ENCODE data around the gene PAPOLB.

PAPOLB gene

DNA sequence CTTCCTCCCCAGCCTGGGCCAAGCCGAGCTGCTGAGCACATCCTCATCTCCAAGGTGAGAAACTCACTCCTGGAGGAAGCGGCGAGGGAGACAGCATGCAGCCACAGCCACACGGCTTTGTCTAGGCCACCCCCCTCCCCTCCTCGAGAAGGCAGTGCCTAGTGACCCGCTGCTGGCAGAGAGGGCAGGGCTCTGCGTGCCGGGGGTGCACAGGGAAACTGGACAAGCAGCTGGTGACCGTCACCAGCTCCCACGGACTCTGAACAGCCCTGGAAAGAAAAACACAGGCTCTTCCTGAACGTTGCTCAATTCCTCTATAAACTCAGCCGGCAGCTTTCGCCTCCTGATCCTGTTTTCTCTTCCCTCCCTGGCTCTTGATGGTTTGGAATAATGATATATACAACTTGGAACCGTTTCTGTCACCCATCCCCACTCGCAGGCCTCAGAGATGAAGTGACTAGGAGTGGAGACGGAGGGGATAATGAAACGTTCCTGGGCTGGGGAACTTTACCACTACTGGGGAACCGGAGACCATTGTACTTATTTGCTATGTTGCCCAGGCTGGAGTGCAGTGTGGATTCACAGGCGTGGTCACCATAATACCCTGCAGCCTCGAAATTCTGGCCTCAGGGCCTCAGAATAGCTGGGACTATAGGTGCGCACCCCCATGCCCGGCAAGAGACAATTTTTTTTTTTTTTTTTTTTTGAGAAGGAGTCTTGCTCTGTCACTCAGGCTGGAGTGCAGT is 19.3 kb downstream of the PAPOLB start:
- in situ Hi-C loops (cut with MboI; ENCODE audit: low pct_unique_long_range_greater_than_20kb, low sequenced_read_pairs, unreplicated experiment) = loop anchor here (25.0 kb wide), 1 partner anchor 245 kb away; no protein-coding TSS in a partner anchor
- DNase-seq (ENCODE audit: low spot score) = no peak
- TF ChIP-seq, protein P1, sequence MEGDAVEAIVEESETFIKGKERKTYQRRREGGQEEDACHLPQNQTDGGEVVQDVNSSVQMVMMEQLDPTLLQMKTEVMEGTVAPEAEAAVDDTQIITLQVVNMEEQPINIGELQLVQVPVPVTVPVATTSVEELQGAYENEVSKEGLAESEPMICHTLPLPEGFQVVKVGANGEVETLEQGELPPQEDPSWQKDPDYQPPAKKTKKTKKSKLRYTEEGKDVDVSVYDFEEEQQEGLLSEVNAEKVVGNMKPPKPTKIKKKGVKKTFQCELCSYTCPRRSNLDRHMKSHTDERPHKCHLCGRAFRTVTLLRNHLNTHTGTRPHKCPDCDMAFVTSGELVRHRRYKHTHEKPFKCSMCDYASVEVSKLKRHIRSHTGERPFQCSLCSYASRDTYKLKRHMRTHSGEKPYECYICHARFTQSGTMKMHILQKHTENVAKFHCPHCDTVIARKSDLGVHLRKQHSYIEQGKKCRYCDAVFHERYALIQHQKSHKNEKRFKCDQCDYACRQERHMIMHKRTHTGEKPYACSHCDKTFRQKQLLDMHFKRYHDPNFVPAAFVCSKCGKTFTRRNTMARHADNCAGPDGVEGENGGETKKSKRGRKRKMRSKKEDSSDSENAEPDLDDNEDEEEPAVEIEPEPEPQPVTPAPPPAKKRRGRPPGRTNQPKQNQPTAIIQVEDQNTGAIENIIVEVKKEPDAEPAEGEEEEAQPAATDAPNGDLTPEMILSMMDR (IDR thresholded peaks at IDR 0.05; ENCODE audit: extremely low read depth, insufficient read depth, missing control alignments) = no peak

DNA sequence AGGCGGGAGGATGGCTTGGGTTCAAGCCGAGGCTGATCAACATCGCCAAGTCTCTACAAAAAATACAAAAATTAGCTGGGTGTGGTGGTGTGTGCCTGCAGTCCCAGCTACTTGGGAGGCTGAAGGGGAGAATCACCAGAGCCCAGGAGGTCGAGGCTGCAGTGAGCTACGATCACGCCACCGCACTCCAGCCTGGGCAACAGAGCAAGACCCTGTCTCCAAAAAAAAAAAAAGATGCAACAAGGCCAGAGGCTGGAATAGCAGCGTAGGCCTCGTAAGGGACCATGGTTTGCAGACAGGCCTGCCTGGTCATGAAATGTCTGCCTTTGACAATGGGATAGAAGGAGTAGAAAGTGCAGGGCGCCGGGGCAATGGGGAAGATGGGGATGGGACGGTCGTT is 20.0 kb downstream of the PAPOLB start:
- TF ChIP-seq, protein P1 (IDR thresholded peaks at IDR 0.05; ENCODE audit: extremely low read depth, insufficient read depth, missing control alignments) = no peak
- in situ Hi-C loops (cut with MboI; ENCODE audit: low pct_unique_long_range_greater_than_20kb, low sequenced_read_pairs, unreplicated experiment) = loop anchor here (25.0 kb wide), 1 partner anchor 245 kb away; no protein-coding TSS in a partner anchor
- DNase-seq (ENCODE audit: low spot score) = no peak

- TF ChIP-seq, protein P1 (IDR thresholded peaks at IDR 0.05; ENCODE audit: extremely low read depth, insufficient read depth, missing control alignments) = no peak
- in situ Hi-C loops (cut with MboI; ENCODE audit: low pct_unique_long_range_greater_than_20kb, low sequenced_read_pairs, unreplicated experiment) = loop anchor here (25.0 kb wide), 1 partner anchor 246 kb away; no protein-coding TSS in a partner anchor
- no peak for DNase-seq (ENCODE audit: low spot score)
These were observed 20.6 kb downstream of the PAPOLB start for GRCh38 chr7:4841007-4841784.

GRCh38 chr7:4840079-4840501 is 21.7 kb downstream of the PAPOLB start:
- TF ChIP-seq, protein P1 (IDR thresholded peaks at IDR 0.05; ENCODE audit: extremely low read depth, insufficient read depth, missing control alignments) = no peak
- in situ Hi-C loops (cut with MboI; ENCODE audit: low pct_unique_long_range_greater_than_20kb, low sequenced_read_pairs, unreplicated experiment) = loop anchor here (25.0 kb wide), 1 partner anchor 247 kb away; no protein-coding TSS in a partner anchor
- no peak for DNase-seq (ENCODE audit: low spot score)

GRCh38 chr7:4838626-4839334 is 23.1 kb downstream of the PAPOLB start:
- in situ Hi-C loops (cut with MboI; ENCODE audit: low pct_unique_long_range_greater_than_20kb, low sequenced_read_pairs, unreplicated experiment) = loop anchor here (25.0 kb wide), 1 partner anchor 249 kb away; no protein-coding TSS in a partner anchor
- DNase-seq (ENCODE audit: low spot score) = no peak
- TF ChIP-seq, protein P1 (IDR thresholded peaks at IDR 0.05; ENCODE audit: extremely low read depth, insufficient read depth, missing control alignments) = no peak
